GM19025 (cell line): ENCODE data around the gene MACC1.
"Not testable (repeated sequence)": the region's sequence is repeated elsewhere in the genome, so short reads cannot be mapped to it uniquely, and the experiment has no call there.

Experiments used
- ATAC-seq: cut with Tn5 transposase; IDR thresholded peaks from one replicate; pipeline ENCODE4 v1.9.1; 2021; ENCODE audit warnings: mild to moderate bottlenecking, low read depth, moderate library complexity; ENCODE audit not compliant: unreplicated experiment

MACC1 gene

DNA sequence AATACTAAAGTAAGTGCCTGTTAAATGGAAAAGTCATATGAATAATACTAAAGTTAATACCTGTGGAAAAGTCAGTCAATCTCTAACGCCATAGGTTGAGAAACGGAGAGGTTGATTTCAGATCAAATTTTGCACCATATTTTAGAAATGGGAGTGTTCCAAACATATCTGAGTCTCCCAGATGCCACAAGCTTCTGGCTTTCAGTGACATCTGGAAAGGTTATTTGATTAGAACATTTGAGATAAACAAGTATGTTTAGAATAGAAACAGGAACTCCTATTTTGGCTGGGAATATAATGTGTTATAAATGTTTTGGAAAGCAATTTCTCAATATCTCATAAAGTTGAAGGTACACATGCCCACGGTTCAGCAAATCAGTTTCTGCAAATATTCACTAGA is 5.8 kb downstream of the MACC1 start:
- no peak for ATAC-seq

DNA sequence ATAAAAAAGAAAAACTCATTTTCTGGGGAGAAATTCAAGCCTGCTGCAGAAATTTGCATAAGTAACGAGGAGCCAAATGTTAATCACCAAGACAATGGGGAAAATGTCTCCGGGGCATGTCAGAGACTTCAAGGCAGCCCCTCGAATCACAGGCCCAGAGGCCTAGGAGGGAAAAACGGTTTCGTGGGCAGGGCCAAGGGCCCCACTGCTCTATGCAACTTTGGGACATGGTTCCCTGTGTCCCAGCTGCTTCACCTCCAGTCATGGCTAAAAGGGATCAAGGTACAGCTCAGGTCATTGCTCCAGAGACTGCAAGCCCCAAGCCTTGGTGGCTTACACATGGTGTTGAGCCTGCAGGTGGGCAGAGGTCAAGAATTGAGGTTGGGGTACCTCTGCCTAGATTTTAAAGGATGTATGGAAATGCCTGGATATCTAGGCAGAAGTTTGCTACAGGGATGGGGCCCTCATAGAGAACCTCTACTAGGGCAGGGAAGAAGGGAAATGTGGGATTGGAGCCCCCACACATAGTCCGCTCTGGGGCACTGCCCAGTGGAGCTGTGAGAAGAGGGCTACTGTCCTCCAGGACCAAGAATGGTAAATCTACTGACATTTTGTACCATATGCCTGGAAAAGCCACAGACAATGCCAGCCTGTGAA is 8.4 kb downstream of the MACC1 start:
- ATAC-seq: no peak

DNA sequence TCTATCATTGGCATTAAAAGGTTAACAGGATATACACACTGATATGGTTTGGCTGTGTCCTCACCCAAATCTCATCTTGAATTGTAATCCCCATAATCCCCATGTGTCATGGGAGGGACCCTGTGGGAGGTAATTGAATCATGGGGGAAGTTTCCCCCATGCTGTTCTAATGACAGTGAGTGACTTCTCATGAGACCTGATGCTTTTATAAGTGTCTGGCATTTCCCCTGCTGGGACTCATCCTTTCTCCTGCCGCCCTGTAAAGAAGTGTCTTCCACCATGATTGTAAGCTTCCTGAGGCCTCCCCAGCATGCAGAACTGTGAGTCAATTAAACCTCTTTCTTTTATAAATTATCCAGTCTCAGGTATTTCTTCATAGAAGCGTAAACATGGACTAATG is 9.4 kb downstream of the MACC1 start:
- ATAC-seq: not testable (repeated sequence)

DNA sequence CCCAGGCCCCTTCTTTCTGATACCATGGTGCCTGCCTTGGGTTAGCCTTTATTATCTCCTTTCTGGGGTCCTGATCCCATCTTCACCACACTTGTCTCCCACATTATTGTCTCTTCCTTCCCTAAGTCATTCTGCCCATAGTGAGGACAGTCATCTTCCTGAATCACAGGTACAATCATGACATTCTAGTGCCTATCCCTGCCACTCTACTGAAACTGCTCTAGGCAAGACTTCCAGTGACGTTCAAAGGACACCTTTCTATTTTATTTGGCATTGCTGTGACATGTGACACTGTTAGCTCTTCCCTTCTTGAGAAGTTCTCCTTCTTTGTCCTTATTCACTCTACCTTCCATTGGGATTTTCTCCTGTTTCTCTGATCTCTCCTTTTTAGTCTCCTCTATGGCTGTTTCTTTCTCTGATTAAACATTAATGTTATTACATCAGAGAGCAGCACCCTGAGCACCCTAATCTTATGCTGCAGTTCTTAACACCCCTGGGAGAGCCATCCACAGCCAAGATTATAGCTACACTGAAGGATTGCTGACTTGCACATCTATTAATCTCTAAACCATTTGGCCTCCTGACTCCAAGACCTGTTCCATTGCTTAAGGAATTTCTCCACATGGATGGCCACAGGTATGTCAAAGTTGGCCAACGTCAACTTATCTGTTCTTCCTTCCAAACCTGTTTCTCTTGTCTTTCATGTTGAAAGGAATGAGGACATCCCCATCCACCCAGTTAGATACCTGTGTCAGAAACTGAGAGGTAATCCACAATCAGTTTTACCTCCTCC is 10.9 kb downstream of the MACC1 start:
- no peak for ATAC-seq

DNA sequence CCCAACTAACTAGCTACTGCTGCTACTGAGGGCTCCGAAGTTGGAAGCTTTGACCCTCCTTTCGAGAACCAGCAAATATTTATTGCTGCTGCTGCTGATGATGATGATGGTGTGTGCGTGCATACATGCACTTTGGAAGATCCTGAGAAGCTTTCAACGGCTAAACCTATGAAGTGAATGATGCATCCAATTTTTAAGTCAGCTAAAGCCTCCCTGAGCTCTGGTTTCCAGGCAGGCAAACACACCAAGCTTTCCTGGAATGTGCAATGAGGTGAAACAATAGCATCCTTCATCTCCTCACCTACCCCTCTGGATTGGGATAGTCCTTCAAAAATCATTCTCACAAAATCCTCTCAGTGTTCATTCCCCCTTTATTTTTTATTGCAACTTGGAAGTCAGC is 13.9 kb downstream of the MACC1 start:
- ATAC-seq: no peak

DNA sequence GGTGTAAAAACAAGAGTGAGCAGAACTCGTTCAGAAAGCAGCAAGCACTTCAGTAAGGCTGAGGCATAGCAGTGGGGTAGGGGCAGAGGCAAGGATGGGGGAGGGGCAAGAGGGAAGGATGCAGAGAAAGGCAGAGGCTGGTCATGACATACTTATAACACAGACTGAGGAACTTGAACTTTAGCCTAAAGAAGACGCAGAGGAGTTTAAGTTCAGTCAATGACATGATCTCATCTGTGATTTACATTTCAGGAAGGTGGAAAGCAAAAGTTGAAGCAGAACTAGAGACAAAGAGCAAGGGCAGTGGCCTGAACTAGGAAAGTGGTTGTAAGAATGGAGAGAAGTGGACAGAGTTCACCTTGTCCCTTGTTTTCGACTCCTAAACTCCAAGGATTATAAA is 15.8 kb downstream of the MACC1 start:
- peak; percentile 34 for ATAC-seq

DNA sequence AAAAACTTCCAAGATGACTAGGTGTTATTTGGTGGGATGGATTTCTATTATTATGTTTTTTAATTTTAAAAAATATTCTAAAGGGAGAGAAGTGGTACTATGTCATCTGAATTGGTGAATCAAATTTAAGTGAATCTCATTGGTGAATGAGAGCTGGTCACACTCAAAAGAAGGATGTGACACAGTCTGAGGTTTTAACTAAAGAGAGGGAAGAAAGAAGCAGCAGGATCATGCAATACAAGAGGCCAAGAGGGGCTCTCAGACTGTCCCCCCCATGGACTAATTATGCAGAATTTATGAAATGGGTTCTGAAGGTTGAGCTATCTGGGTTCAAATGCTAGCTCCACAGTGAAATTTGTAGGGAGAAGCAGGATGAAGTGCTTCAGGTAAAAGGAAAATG is 16.2 kb downstream of the MACC1 start:
- ATAC-seq: no peak

DNA sequence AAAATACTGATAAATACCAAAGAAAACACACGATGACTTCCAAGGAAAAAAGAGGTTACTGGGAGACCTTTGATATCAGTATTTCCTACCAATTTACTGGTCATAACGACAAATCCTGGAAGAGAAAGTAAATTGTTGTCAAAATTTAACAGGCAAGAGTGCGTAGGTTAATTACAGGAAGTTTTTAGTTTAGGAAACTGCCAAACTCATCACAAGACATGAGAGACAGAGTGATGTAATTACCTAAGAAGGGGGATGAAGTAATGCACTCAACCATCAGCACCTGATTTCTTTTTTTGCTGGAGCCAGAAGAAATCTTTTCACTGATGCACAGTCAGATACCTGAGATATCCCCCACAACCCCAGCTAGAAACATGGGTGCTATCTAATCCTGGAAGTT is 16.8 kb downstream of the MACC1 start:
- ATAC-seq: no peak

DNA sequence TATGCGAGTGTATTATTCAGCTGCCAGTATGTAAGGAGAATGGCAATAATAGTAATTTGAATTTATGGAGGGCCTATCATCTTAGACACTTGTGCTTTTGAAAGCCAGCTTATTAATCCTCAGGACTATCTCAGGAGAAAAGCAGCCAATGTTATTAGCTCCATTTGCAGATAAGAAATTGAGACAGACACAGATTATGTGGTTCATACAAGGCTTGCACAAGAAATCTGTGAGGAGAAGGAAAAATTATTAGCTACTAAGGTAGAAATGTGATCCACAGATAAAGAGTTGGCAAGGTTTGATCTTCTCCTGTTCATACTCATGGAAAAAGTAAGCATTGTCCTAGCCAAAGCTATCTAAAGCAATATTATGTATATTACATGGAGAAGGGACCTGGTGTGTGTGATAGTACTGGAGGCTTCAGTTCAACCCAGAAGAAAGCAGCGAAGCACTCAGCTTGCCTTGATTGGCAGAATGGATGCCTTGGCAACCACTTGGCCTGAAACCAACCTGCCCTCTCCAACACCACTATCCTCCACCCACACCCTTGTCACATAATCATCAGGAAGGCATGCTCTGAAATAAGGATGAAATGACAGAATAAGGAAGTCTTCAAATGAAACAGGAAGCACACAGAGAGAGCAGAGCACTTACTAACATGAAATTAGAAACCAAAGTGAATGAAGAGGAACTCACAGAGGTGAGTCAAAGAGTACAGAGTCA is 18.0 kb downstream of the MACC1 start:
- ATAC-seq: peak; percentile 79

DNA sequence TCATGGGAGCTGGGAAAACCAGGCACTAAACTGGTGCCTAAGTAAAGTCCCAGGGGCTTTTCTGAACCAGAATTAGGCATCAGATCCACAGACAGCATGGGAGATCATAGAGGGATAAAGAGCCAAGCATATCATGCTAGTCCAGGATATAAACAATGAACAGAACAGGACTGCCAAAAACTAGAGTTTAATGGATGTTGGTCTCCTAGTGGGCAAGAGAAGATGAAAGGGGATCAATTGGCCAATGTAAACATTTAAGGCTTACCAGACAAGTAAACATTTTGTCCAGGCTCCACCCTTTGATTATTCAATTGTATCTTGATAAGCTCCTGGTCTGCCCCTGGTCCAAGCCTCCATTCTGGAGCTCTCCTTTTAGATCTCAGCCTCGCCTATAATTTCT is 18.9 kb downstream of the MACC1 start:
- ATAC-seq: no peak

DNA sequence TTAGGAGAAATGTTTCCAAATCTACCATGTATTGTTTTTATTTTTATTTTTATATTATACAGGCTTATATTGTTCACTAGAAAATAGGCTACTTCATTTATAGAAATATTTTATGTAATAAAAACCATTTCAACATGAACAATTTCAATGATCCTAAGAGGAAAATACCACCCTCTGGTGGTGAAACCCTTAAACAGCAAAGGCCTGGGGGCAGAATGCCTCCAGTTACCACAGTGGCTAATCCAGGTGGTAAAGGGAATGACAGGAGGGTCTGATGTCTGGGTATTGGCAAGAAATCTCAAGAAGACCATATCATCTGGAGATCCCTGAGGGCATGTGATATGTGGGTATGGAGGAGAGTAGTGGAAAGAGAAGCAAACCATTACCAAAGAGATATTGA is 19.3 kb downstream of the MACC1 start:
- no peak for ATAC-seq

DNA sequence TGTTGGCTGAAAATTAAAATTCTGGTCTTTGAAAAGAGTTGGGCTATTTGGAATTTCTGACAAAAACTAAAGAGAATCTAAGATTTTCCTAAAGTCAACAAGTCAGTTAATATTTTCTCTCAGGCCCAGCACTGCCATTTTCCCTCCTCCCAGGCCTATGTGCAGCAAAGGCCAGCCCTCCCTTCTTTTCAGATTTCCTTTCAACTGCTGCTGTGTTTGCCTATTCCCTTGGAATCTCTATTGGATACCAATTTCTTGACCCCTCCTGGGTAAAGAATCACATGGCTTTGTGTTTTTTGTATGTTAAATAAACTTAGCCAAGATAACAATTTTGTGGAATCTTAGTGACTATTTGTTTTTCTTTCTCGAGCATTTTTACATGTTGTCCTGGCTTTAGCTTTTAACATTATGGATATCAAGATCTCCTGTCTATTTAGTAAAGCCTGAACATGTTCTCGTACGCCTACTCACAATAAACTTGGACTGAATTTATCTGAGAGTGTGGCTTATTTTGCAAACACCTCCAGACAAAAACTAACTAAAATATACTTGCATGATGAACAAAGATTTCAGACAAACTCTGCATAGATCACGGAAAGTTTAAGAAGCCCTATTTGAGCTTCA is 19.9 kb downstream of the MACC1 start:
- ATAC-seq: no peak

DNA sequence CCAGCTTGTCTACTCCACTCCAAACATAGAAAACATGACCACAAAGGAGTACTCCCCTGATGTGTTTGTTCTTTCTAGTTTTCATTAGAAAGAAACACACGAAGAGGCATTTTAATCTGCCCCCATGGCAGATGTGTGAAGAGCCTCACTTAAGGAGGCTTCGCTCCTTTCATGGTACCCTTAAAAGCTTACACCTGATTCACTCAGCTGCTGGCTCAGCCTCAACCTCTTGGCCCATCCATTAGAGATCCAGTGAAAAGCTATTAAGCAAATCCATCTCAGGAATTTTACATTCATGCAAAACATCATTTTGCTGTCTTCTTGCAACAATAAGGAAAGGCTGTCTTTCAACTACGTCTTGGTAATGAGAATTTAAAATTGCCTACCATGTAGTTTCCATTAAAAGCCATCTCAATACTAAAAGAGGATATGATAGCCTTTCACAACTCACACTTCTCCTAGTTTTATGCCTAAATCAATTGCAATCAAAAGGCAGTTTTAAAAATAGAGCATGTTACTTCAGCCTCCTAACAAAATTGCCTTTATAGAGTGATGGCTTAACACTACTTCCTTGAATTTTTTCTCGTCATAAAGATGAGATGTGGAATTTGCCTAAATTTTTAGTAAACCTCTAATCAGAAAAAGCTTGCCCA is 22.7 kb downstream of the MACC1 start:
- ATAC-seq: no peak

DNA sequence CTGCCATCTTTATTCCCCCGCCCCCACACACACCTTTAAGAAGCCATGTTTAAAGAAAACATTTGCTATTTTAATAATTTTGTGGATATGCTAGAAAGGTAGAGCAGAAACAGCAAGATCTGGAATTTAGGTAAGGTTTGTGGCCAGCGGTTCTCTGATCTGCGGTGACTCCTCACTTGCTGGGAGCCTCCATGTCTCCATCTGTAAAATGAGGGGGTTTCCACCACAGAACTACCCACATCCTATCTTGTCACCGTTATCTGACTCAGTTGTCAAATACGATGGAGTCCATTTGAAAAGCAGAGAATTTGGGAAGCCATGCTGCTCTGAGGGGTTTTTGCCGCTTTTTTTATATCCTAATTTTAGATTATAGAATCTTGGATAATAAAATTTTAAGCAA is 23.3 kb downstream of the MACC1 start:
- ATAC-seq: no peak

DNA sequence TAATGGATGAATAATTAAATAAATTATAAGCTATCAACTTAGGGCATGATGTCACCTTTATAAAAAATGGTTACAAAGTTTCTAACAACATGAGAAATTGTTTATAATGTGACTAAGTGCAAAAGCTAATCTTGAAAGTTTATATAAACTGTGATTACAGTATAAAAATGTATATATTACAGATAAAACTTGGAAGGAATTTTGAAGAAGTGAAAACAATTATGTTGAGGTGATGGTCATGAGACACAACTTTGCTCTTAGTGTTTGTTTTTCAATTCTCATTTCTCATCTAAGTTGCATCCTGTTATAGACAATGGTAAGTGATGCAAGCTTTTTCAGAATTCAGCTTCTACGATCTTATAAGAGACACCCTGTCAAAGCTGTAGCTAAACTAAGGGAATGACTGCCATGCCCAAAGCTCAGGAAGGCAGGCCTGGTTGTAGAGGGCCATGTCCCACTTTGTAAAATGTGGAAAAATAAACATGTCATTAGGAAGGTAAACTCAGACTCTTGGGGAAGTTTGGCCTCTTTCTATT is 23.9 kb downstream of the MACC1 start:
- peak; percentile 59 for ATAC-seq

DNA sequence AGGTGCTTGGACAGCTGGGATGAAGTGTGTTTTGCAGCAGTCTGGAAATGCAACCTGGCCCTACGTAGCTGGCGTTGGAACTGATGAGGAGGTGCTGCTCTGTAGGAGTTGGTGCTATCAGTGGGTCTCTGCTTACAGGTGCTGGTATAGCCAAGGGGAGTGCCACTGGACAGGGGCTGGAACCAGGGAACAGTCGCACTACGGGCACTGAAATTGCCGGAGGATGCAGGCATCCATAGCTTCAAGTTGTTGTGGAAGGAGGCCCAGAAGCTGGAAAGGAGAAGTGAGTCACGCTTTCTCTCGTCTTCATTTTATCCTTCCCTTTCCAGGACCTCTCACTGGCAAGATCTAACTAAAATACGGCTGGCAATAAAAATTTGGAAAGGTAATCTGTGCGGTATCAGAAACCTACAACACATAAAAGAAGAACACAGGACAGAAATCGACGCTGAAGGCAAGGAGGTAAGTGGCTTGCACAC is 25.8 kb downstream of the MACC1 start:
- ATAC-seq: no peak

DNA sequence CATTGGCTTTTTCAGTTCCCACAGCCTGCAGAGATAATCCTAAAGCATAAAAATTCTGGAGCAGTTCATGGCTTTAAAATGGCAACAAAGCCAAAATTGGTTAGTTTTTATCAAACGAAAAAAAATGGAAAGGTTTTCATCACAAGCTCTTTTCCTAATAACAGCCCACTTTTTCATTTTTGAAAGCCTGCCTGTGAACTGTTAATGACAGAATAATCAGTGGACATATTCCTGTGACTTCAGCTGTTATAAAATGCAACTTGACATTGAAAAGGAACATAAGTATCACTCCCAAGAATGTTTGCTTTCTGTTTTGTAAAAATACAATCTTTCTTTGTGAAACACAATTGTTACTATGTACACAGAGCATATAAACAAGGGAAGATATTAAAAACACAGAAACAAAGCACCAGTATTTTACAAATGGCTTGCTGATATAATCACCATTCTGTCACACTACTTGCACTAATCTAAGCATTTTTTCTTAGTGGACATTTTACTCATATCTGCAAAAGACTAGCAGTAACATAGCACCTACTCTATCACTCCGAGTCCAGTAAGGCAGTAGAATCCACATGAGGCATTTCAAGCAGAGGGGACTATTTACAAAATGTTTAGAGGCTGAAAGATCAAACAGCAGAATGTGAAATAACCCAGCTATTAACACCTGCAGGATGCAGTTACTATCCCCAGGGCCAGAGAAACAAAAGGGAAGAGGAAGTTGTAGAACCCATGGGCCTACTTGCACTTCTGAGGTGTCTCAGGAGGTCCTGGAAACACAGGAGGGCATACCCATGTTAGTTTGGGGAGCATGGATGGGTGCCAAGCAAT is 26.4 kb downstream of the MACC1 start:
- ATAC-seq: no peak

DNA sequence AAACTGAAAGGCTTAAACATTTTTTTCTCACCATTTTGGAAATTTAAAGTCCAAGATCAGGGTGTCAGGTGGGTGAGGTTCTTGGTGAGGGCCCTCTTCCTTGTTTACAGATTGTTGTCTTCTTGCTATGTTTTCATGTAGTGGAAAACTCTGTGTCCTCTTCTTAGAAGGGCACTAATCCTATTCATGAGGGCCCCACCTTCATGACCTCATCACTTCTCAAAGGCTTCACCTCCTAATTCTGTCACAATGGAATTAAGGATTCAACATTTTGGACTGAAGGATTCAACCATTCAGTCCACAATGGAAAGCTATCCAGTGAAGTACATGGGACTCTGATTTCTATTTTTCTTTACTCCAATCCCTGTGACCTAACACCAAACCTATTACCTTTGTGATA is 27.3 kb downstream of the MACC1 start:
- no peak for ATAC-seq

DNA sequence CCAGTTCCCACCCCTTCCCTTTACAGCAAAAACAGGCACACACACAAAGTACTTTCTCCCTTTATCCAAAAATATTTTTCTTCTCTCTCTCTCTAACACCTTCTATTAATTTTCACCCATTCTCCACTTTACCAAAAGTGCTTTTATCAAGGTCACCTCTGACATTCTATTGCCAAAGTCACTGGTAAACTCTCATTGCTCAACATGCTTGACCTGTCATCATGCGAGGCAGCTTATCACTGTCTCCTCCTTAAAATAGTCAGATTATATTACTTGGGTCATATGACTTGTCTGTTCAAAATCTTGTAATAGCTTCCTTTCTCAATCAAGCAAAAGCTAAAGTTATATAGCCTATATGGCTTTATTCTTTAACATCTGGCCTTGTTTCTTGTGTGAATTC is 28.6 kb downstream of the MACC1 start:
- ATAC-seq: no peak
